HL-60 (cell line): ENCODE results near the gene CRYBG3.
"Not testable (repeated sequence)": the region's sequence is repeated elsewhere in the genome, so short reads cannot be mapped to it uniquely, and the experiment has no call there.

ENCODE experiments used
- DNase-seq, 2 experiments: peaks; one replicate each; pipeline ENCODE4 v3.0.0-alpha.2; 2010 to 2020; ENCODE audit warnings: low read depth in 1 of 2, low spot score in 1 of 2
- H3K27ac ChIP-seq: fragments of 250-450 bp; sonication (Bioruptor Pico); replicated peaks from 2 replicates; pipeline ENCODE4 v1.5.1; 2020; ENCODE audit warnings: mild to moderate bottlenecking, moderate library complexity
- H3K27me3 ChIP-seq: fragments of 250-450 bp; sonication (Bioruptor Pico); 2 replicates; pipeline ENCODE4 v1.5.1; 2021; ENCODE audit warnings: mild to moderate bottlenecking, moderate library complexity; ENCODE audit not compliant: insufficient read depth, poor library complexity, severe bottlenecking
- H3K4me3 ChIP-seq: replicated peaks from 2 replicates; pipeline ENCODE4 v1.5.1; 2011; ENCODE audit warnings: mild to moderate bottlenecking, control low read depth, low read length; ENCODE audit not compliant: insufficient read depth
- CTCF ChIP-seq: IDR thresholded peaks from one replicate; pipeline ENCODE4 v1.5.1; 2011; ENCODE audit warnings: low read length, control low read depth, inconsistent platforms; ENCODE audit not compliant: insufficient read depth
- GABPA ChIP-seq: IDR thresholded peaks from 2 replicates; pipeline ENCODE4 v1.6.1; 2012; ENCODE audit warnings: low read depth
- POLR2AphosphoS5 ChIP-seq: IDR thresholded peaks from 2 replicates; pipeline ENCODE4 v1.6.1; 2012; ENCODE audit warnings: low read depth
- REST ChIP-seq: IDR thresholded peaks from 2 replicates; pipeline ENCODE4 v1.6.1; 2012; ENCODE audit warnings: low read depth; ENCODE audit not compliant: insufficient replicate concordance
- SPI1 ChIP-seq: IDR thresholded peaks from 2 replicates; pipeline ENCODE4 v1.6.1; 2012; ENCODE audit warnings: low read depth, mild to moderate bottlenecking, borderline replicate concordance

CRYBG3 gene

GRCh38 chr3:97901313-97902248 is 79.8 kb downstream of the CRYBG3 start:
- Histone ChIP-seq H3K27me3 (no peaks in the 10 kb centered on the region), H3K27ac (no peak overlapping the region), H3K4me3 (no peak overlapping the region)
- TF ChIP-seq POLR2AphosphoS5 = no peak
- no peak for TF ChIP-seq CTCF
- TF ChIP-seq SPI1 = no peak
- no peak for TF ChIP-seq GABPA
- no peak for DNase-seq

- peak overlapping the region; percentile 80 for H3K27ac ChIP-seq
- not testable (repeated sequence) for H3K27me3 ChIP-seq, DNase-seq, H3K4me3 ChIP-seq
These were observed 88.0 kb downstream of the CRYBG3 start for GRCh38 chr3:97909830-97910229.

- DNase-seq = peak in 1 of 2 experiments; percentile 49
- Histone ChIP-seq H3K27ac (peak overlapping the region; percentile 80), H3K4me3 (peak overlapping the region; percentile 40)
- H3K27me3 ChIP-seq = not testable (repeated sequence)
These were observed 88.5 kb downstream of the CRYBG3 start for GRCh38 chr3:97910236-97910831.

- Histone ChIP-seq H3K27me3 (no peaks in the 10 kb centered on the region), H3K4me3 (peak overlapping the region; percentile 40), H3K27ac (peak overlapping the region; percentile 80)
- peak; percentile 73 to 87 for DNase-seq
- TF ChIP-seq CTCF (no peak), POLR2AphosphoS5 (peak; percentile 33; the same call in 1 of the 2 replicates), SPI1 (peak; percentile 82; the same call in 1 of the 2 replicates), REST (no peak), GABPA (no peak)
These were observed 89.1 kb downstream of the CRYBG3 start for GRCh38 chr3:97910931-97911351.

GRCh38 chr3:97911459-97911858 is 89.6 kb downstream of the CRYBG3 start:
- H3K27ac ChIP-seq = peak overlapping the region; percentile 80
- no peak for DNase-seq
- no peaks in the 10 kb centered on the region for H3K27me3 ChIP-seq
- no peak overlapping the region for H3K4me3 ChIP-seq
- TF ChIP-seq POLR2AphosphoS5 = no peak

GRCh38 chr3:97914388-97914787 is 92.6 kb downstream of the CRYBG3 start:
- peak; percentile 39 to 61 for DNase-seq
- H3K4me3 ChIP-seq = no peak overlapping the region
- H3K27ac ChIP-seq = no peak overlapping the region
- no peak for TF ChIP-seq GABPA
- no peak for TF ChIP-seq REST
- TF ChIP-seq CTCF = no peak
- no peak for TF ChIP-seq POLR2AphosphoS5
- TF ChIP-seq SPI1 = no peak
- no peaks in the 10 kb centered on the region for H3K27me3 ChIP-seq
